GM12878 (cell line): ENCODE data around the gene ANAPC2. TPM values are rescaled to one million over a fixed set of nuclear protein-coding genes. Genes with fewer than 3 reads are reported as not detected.

Experiments
- ATAC-seq: fragments of 200-7000 bp; cut with Tn5 transposase; 3 replicates; pipeline ENCODE4 v1.9.1; 2020; ENCODE audit warnings: mild to moderate bottlenecking, moderate library complexity
- BruUV-seq: library from RNA; stranded (reverse); fragments of 400-500 nt; replicated peaks from 2 replicates; lab custom pipeline; 2021; lab: Mats Ljungman, UMichigan
- CTCF ChIA-PET: fragments of 300-600 bp; sonication (Branson Sonifier 250); formaldehyde crosslinking; extraction: SDS; loops from one replicate; lab custom pipeline; 2021; ENCODE audit warnings: inconsistent platforms; lab: Yijun Ruan, JAX
- POLR2A ChIA-PET: fragments of 350-600 bp; formaldehyde crosslinking; extraction: SDS; loops from one replicate; lab custom pipeline; 2021; ENCODE audit warnings: inconsistent platforms; lab: Charles Lee
- RAD21 ChIA-PET: fragments of 300-600 bp; sonication (Branson Sonifier 250); formaldehyde crosslinking; loops from one replicate; lab custom pipeline; 2023; ENCODE audit warnings: antibody characterized with exemption; ENCODE audit not compliant: unreplicated experiment; lab: Charles Lee
- SMC1A ChIA-PET: fragments of 300-600 bp; sonication (Branson Sonifier 250); formaldehyde crosslinking; loops from one replicate; lab custom pipeline; 2023; ENCODE audit not compliant: unreplicated experiment, uncharacterized antibody; lab: Charles Lee
- DNase-seq: peaks from one replicate; pipeline ENCODE4 v3.0.0-alpha.2; 2011; ENCODE audit warnings: low read depth, low spot score
- FAIRE-seq: peaks from 3 replicates; lab custom pipeline; 2011; peaks lifted over from hg19 to GRCh38; lab: Jason Lieb, UNC
- H2AFZ ChIP-seq: 2 replicates; pipeline ENCODE4 v1.6.0; 2011; ENCODE audit warnings: low read depth, low read length, control low read depth; ENCODE audit not compliant: control insufficient read depth
- H3K27ac ChIP-seq: 2 replicates; pipeline ENCODE4 v1.5.1; 2011; ENCODE audit warnings: control low read depth; ENCODE audit not compliant: control insufficient read depth, insufficient read depth
- H3K27me3 ChIP-seq, 2 experiments: replicated peaks in 1 of 2; 2 replicates each; pipeline versions ENCODE4 v1.6.0 to v1.6.1; 2011; ENCODE audit warnings: low read length in 1 of 2; ENCODE audit not compliant: control insufficient read depth in 2 of 2, insufficient read depth in 2 of 2
- H3K36me3 ChIP-seq, 2 experiments: 2 replicates each; pipeline ENCODE4 v1.5.1; 2011; ENCODE audit warnings: low read length in 1 of 2; ENCODE audit not compliant: control insufficient read depth in 2 of 2, insufficient read depth in 2 of 2
- H3K4me1 ChIP-seq: 2 replicates; pipeline ENCODE4 v1.6.1; 2011; ENCODE audit warnings: mild to moderate bottlenecking, low read length, moderate library complexity, mixed read lengths; ENCODE audit not compliant: control insufficient read depth, insufficient read depth
- H3K4me2 ChIP-seq: 2 replicates; pipeline ENCODE4 v1.6.0; 2011; ENCODE audit warnings: control low read depth; ENCODE audit not compliant: control insufficient read depth, insufficient read depth
- H3K4me3 ChIP-seq: fragments of 200-600 bp; sonication (generic); 2 replicates; pipeline ENCODE4 v1.5.1; 2016
- H3K79me2 ChIP-seq: 2 replicates; pipeline ENCODE4 v1.6.0; 2011; ENCODE audit warnings: low read length; ENCODE audit not compliant: control insufficient read depth, insufficient read depth
- H3K9ac ChIP-seq: 2 replicates; pipeline ENCODE4 v1.8.0; 2011; ENCODE audit warnings: low read length, control low read depth, mixed read lengths; ENCODE audit not compliant: control insufficient read depth, insufficient read depth
- H3K9me3 ChIP-seq: replicated peaks from 3 replicates; pipeline ENCODE4 v1.5.1; 2011; ENCODE audit warnings: mild to moderate bottlenecking, low read length; ENCODE audit not compliant: control insufficient read depth, insufficient read depth
- H4K20me1 ChIP-seq: 2 replicates; pipeline ENCODE4 v1.6.0; 2011; ENCODE audit not compliant: control insufficient read depth, insufficient read depth
- BHLHE40 ChIP-seq, 2 experiments: fragments of 450-650 bp in 1 of 2; IDR thresholded peaks; 2 replicates each; pipeline ENCODE4 v1.6.1; 2011 to 2017; ENCODE audit warnings: low read depth in 2 of 2, borderline replicate concordance in 1 of 2, improper control_type of control experiment in 1 of 2, low read length in 1 of 2, mild to moderate bottlenecking in 1 of 2
- BRCA1 ChIP-seq: IDR thresholded peaks from 2 replicates; pipeline ENCODE4 v1.6.1; 2011; ENCODE audit warnings: low read depth, low read length, improper control_type of control experiment
- CREB1 ChIP-seq: IDR thresholded peaks from 2 replicates; pipeline ENCODE4 v1.6.1; 2012; ENCODE audit warnings: low read depth, mild to moderate bottlenecking, inconsistent platforms
- NR2F1 ChIP-seq: fragments of 450-650 bp; conservative IDR thresholded peaks from 2 replicates; pipeline ENCODE4 v1.6.1; 2017; ENCODE audit warnings: mild to moderate bottlenecking
- SIN3A ChIP-seq: IDR thresholded peaks from 2 replicates; pipeline ENCODE4 v1.6.1; 2012; ENCODE audit warnings: low read depth, low read length, improper control_type of control experiment
- SIX5 ChIP-seq: IDR thresholded peaks from 2 replicates; pipeline ENCODE4 v1.6.1; 2011; ENCODE audit warnings: mild to moderate bottlenecking, low read depth, low read length, moderate library complexity; ENCODE audit not compliant: severe bottlenecking
- STAT3 ChIP-seq: IDR thresholded peaks from 2 replicates; pipeline ENCODE4 v1.6.1; 2011; ENCODE audit warnings: low read depth, low read length, improper control_type of control experiment
- TAF1 ChIP-seq: IDR thresholded peaks from 2 replicates; pipeline ENCODE4 v1.6.1; 2011; ENCODE audit warnings: mild to moderate bottlenecking, low read depth, low read length, borderline replicate concordance
- ZZZ3 ChIP-seq: IDR thresholded peaks from 2 replicates; pipeline ENCODE4 v1.6.1; 2011; ENCODE audit warnings: low read depth; ENCODE audit not compliant: control insufficient read depth, insufficient read length
- WGBS: methylation state at CpG from one replicate; pipeline ENCODE4 v1.1.6; 2016; ENCODE audit warnings: low lambda C conversion rate; ENCODE audit not compliant: insufficient replicate concordance, insufficient coverage; ENCODE audit errors: missing lambda C conversion rate; 5-methylcytosine and 5-hydroxymethylcytosine counted together
- in situ Hi-C: fragments of 300-500 bp; cut with MboI; formaldehyde crosslinking; loops from 9 replicates; pipeline ENCODE4 v1.14.3; 2018; ENCODE audit warnings: mixed read lengths
- intact Hi-C: fragments of 100-400 bp; cut with micrococcal nuclease; formaldehyde crosslinking; loops from one replicate; pipeline ENCODE4 v1.14.2; 2022; ENCODE audit not compliant: unreplicated experiment
- polyA plus RNA-seq, 11 experiments: library from polyadenylated mRNA; depleted of rRNA in 4 of 11; unstranded in 6 of 11; stranded (reverse) in 5 of 11; fragments of >200 nt; fragmentation: Nextera tagmentation in 4 of 11; fragmentation: Illumina TruSeq in 1 of 11; extraction: Ambion mirVana in 4 of 11; extraction: Trizol in 1 of 11; gene quantifications; 1 replicate in 1 of 11; 2 replicates in 10 of 11; pipeline versions ENCODE4 v1.2.1 to v1.2.3, GENCODE V29; 2011 to 2016; ENCODE audit warnings: inconsistent platforms in 2 of 11, missing spikeins in 2 of 11, low read depth in 1 of 11
- total RNA-seq, 4 experiments: library from RNA; depleted of rRNA in 3 of 4; stranded (reverse); fragments of >200 nt in 3 of 4; fragmentation: Illumina TruSeq in 1 of 4; extraction: Trizol in 1 of 4; gene quantifications; 2 replicates each; pipeline versions ENCODE4 v1.2.1 to v1.2.3, GENCODE V29; 2013 to 2021
- TF ChIP-seq, protein P1 (sequence below): IDR thresholded peaks from 2 replicates; pipeline ENCODE4 v1.6.1; 2011; ENCODE audit warnings: borderline replicate concordance, low read depth, mild to moderate bottlenecking, moderate library complexity, mixed read lengths, low read length; ENCODE audit not compliant: insufficient read depth; ENCODE audit errors: extremely low read length

ANAPC2 gene
- total and polyA plus RNA-seq, 10 of the 15 experiments (the other 5 are each of a cell fraction or from before 2014, with no cell fraction given), result 0.03 to 65.2 (median 20.5) TPM

DNA sequence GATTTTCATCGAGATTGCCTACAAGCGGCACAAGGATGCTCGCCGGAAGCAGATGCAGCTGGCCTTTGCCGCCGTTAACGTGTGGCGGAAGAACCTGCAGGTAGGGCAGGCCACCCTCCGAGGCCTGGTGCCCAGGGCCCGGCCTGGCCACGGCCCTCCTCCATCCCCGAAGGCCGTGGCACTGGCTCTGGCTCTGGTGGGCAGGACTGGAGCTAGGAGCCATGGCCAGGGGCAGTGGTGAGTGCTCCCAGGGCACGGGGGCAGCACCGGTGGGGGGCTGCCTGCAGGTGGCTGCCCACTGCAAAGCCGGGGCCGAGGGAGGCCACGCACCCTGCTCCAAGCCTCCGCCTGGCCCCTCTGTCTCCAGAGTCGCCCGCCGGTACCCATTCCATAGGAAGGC lies 24.6 kb downstream of the ANAPC2 start:
- no peak overlapping the region for H2AFZ ChIP-seq
- 78% methylated on average over 22 of the region's 22 CpGs for WGBS
- H3K36me3 ChIP-seq, result no peaks in the 10 kb centered on the region
- FAIRE-seq (no peak), ATAC-seq (no peak), DNase-seq (no peak)
- no TSS peak for BruUV-seq
- no peaks in the 10 kb centered on the region for H3K79me2 ChIP-seq
- CTCF ChIA-PET, result no interaction called here
- POLR2A ChIA-PET, result no interaction called here
- no peak overlapping the region for H3K4me3 ChIP-seq
- RAD21 ChIA-PET, result no interaction called here
- H3K9ac ChIP-seq, result no peak overlapping the region
- SMC1A ChIA-PET, result no interaction called here
- H3K9me3 ChIP-seq, result no peaks in the 10 kb centered on the region; the same call in 2 of the 3 replicates
- intact Hi-C loops (no loop called here), in situ Hi-C loops (no loop called here)
- no peak overlapping the region for H3K27ac ChIP-seq
- H3K27me3 ChIP-seq, result peaks cover 0 to 5% of the 10 kb centered on the region in 2 experiments; a peak in 1 of 4 replicates
- H3K4me1 ChIP-seq, result peaks cover 14% of the 10 kb centered on the region
- H3K4me2 ChIP-seq, result no peak overlapping the region
- TF ChIP-seq BRCA1 (no peak), BHLHE40 (IDR thresholded peaks at IDR 0.05; ENCODE audit: borderline replicate concordance in 1 of 2, low read depth in 2 of 2, low read length in 1 of 2) (no peak), SIN3A (no peak), SIX5 (no peak), STAT3 (no peak), NR2F1 (no peak), TAF1 (no peak), CREB1 (no peak), ZZZ3 (no peak)
- TF ChIP-seq, protein P1, sequence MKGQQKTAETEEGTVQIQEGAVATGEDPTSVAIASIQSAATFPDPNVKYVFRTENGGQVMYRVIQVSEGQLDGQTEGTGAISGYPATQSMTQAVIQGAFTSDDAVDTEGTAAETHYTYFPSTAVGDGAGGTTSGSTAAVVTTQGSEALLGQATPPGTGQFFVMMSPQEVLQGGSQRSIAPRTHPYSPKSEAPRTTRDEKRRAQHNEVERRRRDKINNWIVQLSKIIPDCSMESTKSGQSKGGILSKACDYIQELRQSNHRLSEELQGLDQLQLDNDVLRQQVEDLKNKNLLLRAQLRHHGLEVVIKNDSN, result no peak
- H4K20me1 ChIP-seq, result no peaks in the 10 kb centered on the region
